Middle frontal gyrus (tissue), 1 donor: ENCODE data around the gene AUTS2.
A peak's percentile ranks its signal among the peaks of the same experiment; 100 is the strongest.

Source experiments
- DNase-seq: peaks from one replicate; pipeline ENCODE4 v3.0.0-alpha.2; 2015; ENCODE audit warnings: low spot score; ENCODE audit errors: extremely low spot score

AUTS2 gene

DNA sequence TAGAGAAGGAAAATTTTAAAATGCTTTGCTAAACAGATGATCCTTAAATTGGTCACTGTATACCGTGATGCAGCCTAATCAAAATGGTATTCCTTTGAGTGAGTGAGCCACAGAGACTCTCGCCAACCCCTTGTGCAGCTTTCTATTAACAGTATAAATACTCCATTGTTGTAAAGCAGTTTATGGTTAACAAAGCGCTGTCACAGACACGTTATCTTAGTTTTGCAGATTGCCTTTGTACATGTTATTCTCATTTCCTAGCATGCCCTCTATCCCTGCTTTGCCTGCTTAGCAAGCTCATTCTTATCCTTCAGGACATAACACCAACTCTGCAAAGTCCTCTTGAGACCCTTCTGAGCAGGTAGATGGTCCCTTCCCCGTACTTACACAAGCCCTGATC is 694.4 kb downstream of the AUTS2 start:
- DNase-seq, result no peak

- DNase-seq, result no peak
Observed at GRCh38 chr7:70294211-70294911, 696.1 kb downstream of the AUTS2 start.

GRCh38 chr7:70298780-70299471 is 700.7 kb downstream of the AUTS2 start:
- no peak for DNase-seq

DNA sequence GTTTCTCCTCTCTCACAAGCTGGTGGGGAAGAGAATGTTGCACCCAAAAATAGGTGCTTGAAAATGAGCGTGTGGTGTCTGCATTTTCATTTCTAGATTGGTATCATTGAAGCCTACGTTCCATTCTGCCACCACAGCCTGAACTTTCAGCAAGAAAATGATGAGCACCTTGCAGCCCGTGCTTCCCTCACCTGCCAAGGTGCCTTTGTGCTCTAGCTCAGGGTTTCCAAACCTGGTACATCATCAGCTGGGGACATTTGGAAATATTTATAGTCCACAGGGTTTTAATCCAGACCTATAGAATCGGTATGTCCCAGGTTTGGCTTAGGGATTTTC is 701.2 kb downstream of the AUTS2 start:
- DNase-seq, result peak; percentile 9

- DNase-seq, result no peak
Observed at GRCh38 chr7:70301673-70302185, 703.5 kb downstream of the AUTS2 start.

DNA sequence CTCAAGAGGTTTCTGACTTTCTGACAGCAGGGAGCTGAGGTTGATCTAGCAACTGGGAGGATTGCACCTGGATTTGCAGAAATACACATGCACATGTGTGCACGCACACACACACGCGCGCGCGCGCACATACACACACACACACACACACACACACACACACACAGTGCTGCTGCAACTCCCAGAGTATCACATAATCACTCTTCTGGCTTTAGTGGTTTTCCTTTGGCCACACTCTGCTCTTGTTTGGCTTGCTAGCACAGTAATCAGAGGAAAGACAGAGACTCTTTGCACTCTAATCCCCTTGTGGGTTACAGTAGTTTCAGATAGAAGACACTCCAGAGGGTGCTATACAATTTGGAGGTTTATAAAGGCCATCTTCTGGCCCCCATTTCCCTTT is 705.0 kb downstream of the AUTS2 start:
- DNase-seq, result no peak

- no peak for DNase-seq
Observed at GRCh38 chr7:70303780-70304179, 705.5 kb downstream of the AUTS2 start.

DNA sequence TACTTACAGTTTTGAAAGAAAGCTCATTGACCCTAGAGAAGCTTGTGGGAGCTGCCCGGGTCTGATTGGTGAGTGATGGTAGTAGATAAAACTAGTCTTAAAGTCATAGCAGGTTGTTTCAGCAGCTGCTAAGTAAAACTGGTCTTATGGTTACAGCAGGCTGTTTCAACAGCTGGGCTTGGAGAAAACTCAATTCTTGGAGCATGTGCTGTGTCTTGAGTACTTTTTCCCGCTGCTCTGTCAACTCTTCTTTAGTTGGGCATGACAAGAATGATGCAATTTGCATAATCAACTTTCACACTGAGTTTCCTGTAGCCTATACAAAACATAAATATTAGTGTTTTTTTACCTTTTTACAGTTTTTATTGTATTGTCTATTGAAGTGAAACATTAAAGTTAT is 707.9 kb downstream of the AUTS2 start:
- DNase-seq, result no peak

DNA sequence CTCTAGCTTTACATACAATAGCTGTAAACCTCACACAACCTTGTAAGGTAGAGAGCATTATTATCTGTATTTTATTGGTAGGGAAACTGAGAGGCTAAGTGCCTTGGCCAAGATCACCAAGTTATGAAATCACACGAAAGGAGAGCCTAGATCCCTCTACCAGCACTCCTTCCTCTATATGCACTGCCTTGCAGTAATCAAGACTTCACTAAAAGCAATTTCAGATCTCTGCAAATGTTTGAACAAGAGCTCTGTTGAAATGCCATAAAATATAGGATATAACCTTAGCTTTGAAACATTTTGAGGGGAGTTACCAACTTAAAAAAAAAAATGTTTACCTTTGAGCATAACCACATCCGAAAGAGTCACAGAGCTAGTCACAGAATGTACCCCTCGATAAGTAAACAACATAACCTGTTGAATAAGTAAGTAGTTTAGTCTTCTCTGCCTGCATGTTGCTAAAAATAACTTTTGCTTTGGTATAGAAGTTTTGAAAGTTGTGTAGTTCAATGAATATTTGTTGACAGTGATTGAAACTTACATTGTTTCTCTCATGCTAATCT is 709.4 kb downstream of the AUTS2 start:
- no peak for DNase-seq

DNA sequence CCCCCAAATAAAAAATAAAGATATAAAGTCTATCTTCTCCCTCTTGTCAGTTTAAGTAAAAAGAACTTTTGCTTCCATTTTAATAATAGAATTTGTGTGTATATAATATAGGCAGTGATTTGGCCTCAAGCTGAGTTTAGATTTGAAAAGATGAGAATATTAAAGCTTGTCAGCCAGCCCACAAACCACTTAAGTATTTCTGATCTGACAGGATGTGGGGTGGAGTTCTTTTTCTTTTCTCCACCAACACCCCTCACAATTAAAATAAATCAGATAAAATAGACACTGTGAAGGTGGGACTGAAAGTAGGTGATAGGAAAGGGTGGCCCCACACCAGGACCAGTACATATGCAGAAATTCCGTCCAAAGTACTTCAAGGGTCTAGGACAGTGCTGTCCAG is 714.1 kb downstream of the AUTS2 start:
- DNase-seq, result no peak

- DNase-seq, result no peak
Observed at GRCh38 chr7:70313271-70313670, 715.0 kb downstream of the AUTS2 start.

- DNase-seq, result no peak
Observed at GRCh38 chr7:70313687-70314086, 715.4 kb downstream of the AUTS2 start.

DNA sequence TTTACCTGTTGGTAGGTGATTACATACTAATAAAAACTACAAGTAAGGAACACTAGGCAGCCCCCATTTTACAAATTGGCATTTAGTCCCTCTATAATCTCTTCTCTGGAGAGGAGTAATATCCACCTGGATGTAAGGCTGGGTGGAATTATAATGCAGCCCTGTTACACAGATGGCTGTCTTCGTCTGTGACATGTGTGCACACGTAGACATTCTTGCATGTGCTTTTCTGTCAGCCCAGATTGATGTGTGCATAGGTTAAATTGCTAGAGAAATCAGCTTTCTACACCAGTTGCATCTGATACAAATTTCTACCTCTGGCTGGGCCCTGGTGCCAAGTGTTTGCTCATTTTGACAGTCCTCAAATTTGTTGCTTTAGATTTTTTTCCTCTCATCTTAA is 715.9 kb downstream of the AUTS2 start:
- no peak for DNase-seq

DNA sequence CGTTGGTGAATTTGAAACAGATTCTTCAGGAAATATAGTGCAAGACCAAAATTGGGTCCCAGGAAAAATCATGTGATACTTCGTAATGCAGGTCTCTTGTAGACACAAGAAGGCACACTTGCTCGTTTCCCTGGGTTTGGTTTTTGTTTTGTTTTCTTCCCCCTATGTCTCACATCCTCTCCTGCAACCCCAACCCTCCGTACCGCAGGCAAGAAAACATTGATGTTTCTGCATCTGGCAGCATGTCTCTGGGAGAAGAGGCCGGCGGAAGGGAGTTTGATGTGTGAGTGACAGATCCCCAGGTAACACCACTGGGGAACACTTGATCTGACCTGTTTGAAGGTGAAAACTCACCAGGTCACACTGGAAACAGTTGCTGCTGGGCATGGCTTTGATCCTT is 718.5 kb downstream of the AUTS2 start:
- DNase-seq, result no peak

DNA sequence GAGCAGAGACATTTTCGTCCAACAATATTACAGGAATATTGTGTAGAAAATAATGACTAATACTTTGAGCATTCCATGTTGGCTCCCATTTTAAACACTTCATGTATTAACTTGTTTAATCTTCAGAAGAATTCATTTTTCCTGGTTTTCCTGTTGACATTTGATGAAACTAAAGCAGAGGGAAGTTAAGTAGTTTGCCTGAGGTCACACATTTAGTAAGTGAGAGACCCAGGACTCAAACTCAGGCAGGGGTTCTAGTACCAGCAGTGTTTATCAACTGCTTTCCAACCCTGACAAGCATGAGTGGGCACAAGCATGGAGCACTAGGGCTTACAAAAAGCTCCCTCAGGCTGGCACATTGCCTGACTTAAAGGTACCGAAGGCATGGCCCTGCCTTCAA is 719.1 kb downstream of the AUTS2 start:
- DNase-seq, result no peak

- DNase-seq, result no peak
Observed at GRCh38 chr7:70318511-70318910, 720.2 kb downstream of the AUTS2 start.

DNA sequence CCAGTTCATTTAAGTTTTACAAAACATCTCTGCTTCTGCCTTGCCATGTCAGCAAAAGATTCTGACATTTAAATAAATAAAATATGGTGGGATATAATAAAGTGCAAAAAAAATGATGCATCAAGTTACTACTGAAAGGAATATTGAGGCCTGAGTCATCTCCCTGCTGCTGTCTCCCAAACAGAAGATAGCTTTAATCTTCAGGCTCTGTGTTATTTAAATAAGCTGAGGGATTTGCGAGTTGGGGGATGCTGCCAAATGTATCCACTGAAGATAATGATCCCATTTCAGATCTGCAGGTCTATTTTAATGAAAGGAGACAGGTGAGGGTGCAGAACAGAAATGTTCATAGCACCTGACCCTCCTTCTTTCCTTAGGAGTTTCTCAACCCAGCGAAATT is 720.8 kb downstream of the AUTS2 start:
- DNase-seq, result no peak

DNA sequence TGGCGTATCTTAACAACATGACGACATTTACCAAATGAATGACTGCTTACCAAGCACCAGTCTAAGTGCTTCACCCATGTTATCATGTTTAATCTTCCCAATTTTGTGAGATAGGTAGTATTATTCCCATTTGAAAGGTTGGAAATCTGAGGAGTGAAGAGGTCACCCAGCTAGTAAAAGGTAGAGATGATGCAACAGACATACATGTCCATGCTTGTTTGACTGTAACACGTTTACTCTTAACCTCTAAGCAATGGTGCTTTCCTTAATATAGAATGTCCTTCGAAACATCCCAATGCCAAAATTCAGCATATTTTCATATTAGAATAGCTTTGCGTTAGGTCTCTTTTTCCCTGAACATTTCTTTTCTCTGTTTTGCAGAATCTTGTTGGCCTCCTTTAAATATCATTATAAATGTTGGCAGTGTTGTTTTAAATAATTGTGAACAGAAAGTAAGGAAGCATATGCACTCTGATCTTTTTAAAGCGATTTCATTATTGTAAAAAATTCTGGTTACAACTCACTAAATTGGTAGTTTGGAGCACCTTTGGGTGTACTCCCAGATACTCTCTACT is 722.8 kb downstream of the AUTS2 start:
- DNase-seq, result no peak

GRCh38 chr7:70322856-70323255 is 724.6 kb downstream of the AUTS2 start:
- DNase-seq, result peak; percentile 6

- peak; percentile 8 for DNase-seq
Observed at GRCh38 chr7:70325509-70326101, 727.3 kb downstream of the AUTS2 start.

DNA sequence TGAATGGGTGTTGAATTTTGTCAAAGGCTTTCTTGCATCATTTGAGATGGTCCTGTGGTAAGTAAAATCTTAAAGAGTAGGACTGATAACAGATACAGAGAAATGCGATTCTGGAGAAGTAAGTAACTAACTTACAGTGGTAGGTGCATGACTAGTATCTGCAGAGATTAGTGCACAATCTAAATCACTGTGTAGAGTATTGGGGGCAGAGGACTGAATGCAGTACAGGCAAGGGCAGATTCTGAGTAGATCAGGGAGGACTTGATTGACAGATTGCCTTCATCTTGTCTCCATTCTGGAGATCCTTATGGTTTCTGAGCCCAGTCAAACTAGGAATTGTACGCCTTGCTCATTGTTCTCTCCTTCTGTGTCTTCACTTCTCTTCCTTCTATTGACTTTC is 736.0 kb downstream of the AUTS2 start:
- no peak for DNase-seq

- DNase-seq, result no peak
Observed at GRCh38 chr7:70334871-70335270, 736.6 kb downstream of the AUTS2 start.
